ENCODE results near the gene UGT1A4. TPM values are rescaled to one million over a fixed set of nuclear protein-coding genes. Genes with fewer than 3 reads are reported as not detected.

UGT1A4 gene
- total RNA-seq, 3 donors from 2014 or later: 2.4 to 7.0 (median 2.9) TPM

- Histone ChIP-seq H3K36me3 (ENCODE audit: low read depth) (no peaks in the 10 kb centered on the region), H3K4me1 (ENCODE audit: low read depth) (no peaks in the 10 kb centered on the region), H3K4me3 (no peak overlapping the region), H3K9me3 (no peaks in the 10 kb centered on the region)
- intact Hi-C loops (cut with DNase I, micrococcal nuclease): no loop called here
- no peak for ATAC-seq
- no peak for DNase-seq
- TF ChIP-seq CTCF (IDR thresholded peaks at IDR 0.05): no peak
Measured at GRCh38 chr2:233818639-233819621, 100.4 kb downstream of the UGT1A4 start.

- ATAC-seq (no peak), DNase-seq (no peak)
- Histone ChIP-seq H3K9me3 (no peaks in the 10 kb centered on the region), H3K4me3 (no peak overlapping the region), H3K36me3 (ENCODE audit: low read depth) (no peaks in the 10 kb centered on the region), H3K4me1 (ENCODE audit: low read depth) (no peaks in the 10 kb centered on the region)
- intact Hi-C loops (cut with DNase I, micrococcal nuclease): no loop called here
- TF ChIP-seq CTCF (IDR thresholded peaks at IDR 0.05): no peak
Measured at GRCh38 chr2:233819884-233820773, 101.6 kb downstream of the UGT1A4 start.

GRCh38 chr2:233820774-233821105 is 102.2 kb downstream of the UGT1A4 start:
- TF ChIP-seq CTCF (IDR thresholded peaks at IDR 0.05): no peak
- no peak overlapping the region for H3K4me3 ChIP-seq
- no peak for DNase-seq
- intact Hi-C loops (cut with DNase I, micrococcal nuclease): no loop called here
- no peak for ATAC-seq
- H3K36me3 ChIP-seq (ENCODE audit: low read depth): no peaks in the 10 kb centered on the region
- no peaks in the 10 kb centered on the region for H3K4me1 ChIP-seq (ENCODE audit: low read depth)
- H3K9me3 ChIP-seq: no peaks in the 10 kb centered on the region

- ATAC-seq (no peak), DNase-seq (no peak)
- no peaks in the 10 kb centered on the region for H3K36me3 ChIP-seq (ENCODE audit: low read depth)
- H3K4me3 ChIP-seq: no peak overlapping the region
- intact Hi-C loops (cut with DNase I, micrococcal nuclease): no loop called here
- TF ChIP-seq CTCF (IDR thresholded peaks at IDR 0.05): no peak
- H3K4me1 ChIP-seq (ENCODE audit: low read depth): no peaks in the 10 kb centered on the region
- H3K9me3 ChIP-seq: no peaks in the 10 kb centered on the region
Measured at GRCh38 chr2:233821196-233821595, 102.7 kb downstream of the UGT1A4 start.

GRCh38 chr2:233821709-233822100 is 103.2 kb downstream of the UGT1A4 start:
- no peaks in the 10 kb centered on the region for H3K36me3 ChIP-seq (ENCODE audit: low read depth)
- H3K9me3 ChIP-seq: no peaks in the 10 kb centered on the region
- H3K4me3 ChIP-seq: no peak overlapping the region
- no peaks in the 10 kb centered on the region for H3K4me1 ChIP-seq (ENCODE audit: low read depth)
- intact Hi-C loops (cut with DNase I, micrococcal nuclease): no loop called here
- DNase-seq (no peak), ATAC-seq (no peak)
- TF ChIP-seq CTCF (IDR thresholded peaks at IDR 0.05): no peak
